Astrocyte (in vitro differentiated cells and primary cell): ENCODE measurements around the gene PRKCD. TPM values are rescaled to one million over a fixed set of nuclear protein-coding genes. Genes with fewer than 3 reads are reported as not detected.

Source experiments
- DNase-seq: peaks from one replicate; pipeline ENCODE4 v3.0.0-alpha.2; 2010; ENCODE audit warnings: low read depth
- FAIRE-seq: peaks from 2 replicates; lab custom pipeline; 2011; peaks lifted over from hg19 to GRCh38; lab: Jason Lieb, UNC
- H2AFZ ChIP-seq: 2 replicates; pipeline ENCODE4 v1.6.0; 2012; ENCODE audit warnings: low read depth, low read length, inconsistent platforms
- H3K27ac ChIP-seq: 2 replicates; pipeline ENCODE4 v1.5.1; 2011; ENCODE audit warnings: low read depth, low read length, inconsistent platforms
- H3K27me3 ChIP-seq: 2 replicates; pipeline ENCODE4 v1.6.0; 2011; ENCODE audit warnings: low read length, inconsistent platforms; ENCODE audit not compliant: insufficient read depth
- H3K36me3 ChIP-seq: 2 replicates; pipeline ENCODE4 v1.5.1; 2011; ENCODE audit warnings: low read length, inconsistent platforms; ENCODE audit not compliant: insufficient read depth
- H3K4me1 ChIP-seq: 2 replicates; pipeline ENCODE4 v1.5.1; 2011; ENCODE audit warnings: low read length, inconsistent platforms; ENCODE audit not compliant: insufficient read depth
- H3K4me2 ChIP-seq: 2 replicates; pipeline ENCODE4 v1.6.0; 2012; ENCODE audit warnings: low read length, inconsistent platforms
- H3K4me3 ChIP-seq: 2 replicates; pipeline ENCODE4 v1.5.1; 2011; ENCODE audit warnings: low read depth, mild to moderate bottlenecking, low read length, inconsistent platforms; ENCODE audit not compliant: insufficient read depth
- H3K79me2 ChIP-seq: 2 replicates; pipeline ENCODE4 v1.6.0; 2012; ENCODE audit warnings: mild to moderate bottlenecking, low read length, inconsistent platforms; ENCODE audit not compliant: insufficient read depth
- H3K9ac ChIP-seq: 2 replicates; pipeline ENCODE4 v1.6.0; 2012; ENCODE audit warnings: mild to moderate bottlenecking, low read length, inconsistent platforms
- H3K9me3 ChIP-seq: 2 replicates; pipeline ENCODE4 v1.5.1; 2012; ENCODE audit warnings: low read depth, mild to moderate bottlenecking, low read length, inconsistent platforms; ENCODE audit not compliant: insufficient read depth
- H4K20me1 ChIP-seq: 2 replicates; pipeline ENCODE4 v1.6.0; 2012; ENCODE audit warnings: low read length, inconsistent platforms; ENCODE audit not compliant: insufficient read depth
- H3K27ac Mint-ChIP-seq: one replicate; pipeline ENCODE4 v1.8.0; 2021; ENCODE audit warnings: mild to moderate bottlenecking, mixed read lengths; ENCODE audit not compliant: unreplicated experiment
- H3K27me3 Mint-ChIP-seq: one replicate; pipeline ENCODE4 v1.8.0; 2021; ENCODE audit warnings: low read depth, mixed read lengths; ENCODE audit not compliant: unreplicated experiment
- H3K36me3 Mint-ChIP-seq: one replicate; pipeline ENCODE4 v1.8.0; 2021; ENCODE audit warnings: low read depth, mixed read lengths; ENCODE audit not compliant: unreplicated experiment
- H3K4me1 Mint-ChIP-seq: one replicate; pipeline ENCODE4 v1.8.0; 2021; ENCODE audit warnings: low read depth, mixed read lengths; ENCODE audit not compliant: unreplicated experiment
- H3K4me3 Mint-ChIP-seq: one replicate; pipeline ENCODE4 v1.8.0; 2021; ENCODE audit warnings: mild to moderate bottlenecking, moderate library complexity, mixed read lengths; ENCODE audit not compliant: unreplicated experiment
- H3K9me3 Mint-ChIP-seq: one replicate; pipeline ENCODE4 v1.8.0; 2021; ENCODE audit warnings: mild to moderate bottlenecking, mixed read lengths; ENCODE audit not compliant: unreplicated experiment
- CTCF ChIP-seq: IDR thresholded peaks from 2 replicates; pipeline ENCODE4 v1.5.1; 2011; ENCODE audit warnings: low read depth, mild to moderate bottlenecking, inconsistent platforms, low read length, moderate library complexity; ENCODE audit not compliant: insufficient read depth
- EZH2 ChIP-seq: IDR thresholded peaks from 2 replicates; pipeline ENCODE4 v1.6.1; 2012; ENCODE audit warnings: mild to moderate bottlenecking, low read length, inconsistent platforms; ENCODE audit not compliant: insufficient read depth
- total RNA-seq: library from RNA; stranded (reverse); gene quantifications from 2 replicates; pipeline ENCODE4 v1.2.1, GENCODE V29; 2021

Gene PRKCD
- total RNA-seq, 1 donor from 2014 or later: 25.4 TPM

- FAIRE-seq (no peak), DNase-seq (no peak)
- H3K4me3 ChIP-seq: no peak overlapping the region
- peaks cover 7% of the 10 kb centered on the region for H3K4me1 ChIP-seq
- H4K20me1 ChIP-seq: peaks cover 47% of the 10 kb centered on the region
- H3K36me3 Mint-ChIP-seq: peaks cover 7% of the 10 kb centered on the region
- no peaks in the 10 kb centered on the region for H3K27me3 ChIP-seq
- H3K4me1 Mint-ChIP-seq: peaks cover 28% of the 10 kb centered on the region
- peaks cover 11% of the 10 kb centered on the region for H3K79me2 ChIP-seq
- no peak overlapping the region for H3K9ac ChIP-seq
- H3K9me3 ChIP-seq: no peaks in the 10 kb centered on the region
- no peaks in the 10 kb centered on the region for H3K36me3 ChIP-seq
- H3K9me3 Mint-ChIP-seq: no peaks in the 10 kb centered on the region
- H3K27ac Mint-ChIP-seq: peak overlapping the region; percentile 66
- no peaks in the 10 kb centered on the region for H3K27me3 Mint-ChIP-seq
- no peak overlapping the region for H2AFZ ChIP-seq
- TF ChIP-seq CTCF (no peak), EZH2 (no peak)
- H3K4me2 ChIP-seq: no peak overlapping the region
- H3K27ac ChIP-seq: no peak overlapping the region
- no peak overlapping the region for H3K4me3 Mint-ChIP-seq
These were observed 11.0 kb downstream of the PRKCD start for GRCh38 chr3:53171827-53172505.

DNA sequence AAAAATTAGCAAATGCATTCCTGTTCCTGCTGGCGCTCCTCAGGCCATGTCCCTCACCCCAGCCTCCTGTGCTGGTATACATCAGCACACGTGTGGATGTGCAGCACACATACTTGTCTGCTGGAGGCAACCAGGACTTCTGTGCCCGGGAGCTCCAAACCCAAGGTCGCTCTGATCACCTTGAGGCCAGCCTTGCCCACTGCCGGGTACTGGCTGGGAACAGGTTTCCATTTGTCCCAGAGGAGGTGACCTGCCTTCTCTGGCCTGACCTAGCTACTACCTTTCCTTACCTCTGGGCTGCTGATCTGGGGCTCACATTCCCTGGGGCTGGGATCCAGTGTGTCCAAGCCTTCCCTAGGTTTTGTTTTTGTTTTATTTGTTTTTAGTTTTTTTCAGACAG is 12.1 kb downstream of the PRKCD start:
- Histone ChIP-seq H4K20me1 (peaks cover 47% of the 10 kb centered on the region), H3K27me3 (no peaks in the 10 kb centered on the region), H3K27ac (no peak overlapping the region), H3K9me3 (no peaks in the 10 kb centered on the region), H3K4me1 (peaks cover 2% of the 10 kb centered on the region), H3K36me3 (no peaks in the 10 kb centered on the region), H2AFZ (no peak overlapping the region), H3K79me2 (peaks cover 8% of the 10 kb centered on the region), H3K9ac (no peak overlapping the region), H3K4me3 (no peak overlapping the region), H3K4me2 (no peak overlapping the region)
- no peak overlapping the region for H3K27ac Mint-ChIP-seq
- TF ChIP-seq EZH2 (no peak), CTCF (no peak)
- no peaks in the 10 kb centered on the region for H3K9me3 Mint-ChIP-seq
- H3K4me3 Mint-ChIP-seq: no peak overlapping the region
- no peak for DNase-seq
- H3K36me3 Mint-ChIP-seq: peaks cover 4% of the 10 kb centered on the region
- FAIRE-seq: no peak
- H3K4me1 Mint-ChIP-seq: peaks cover 23% of the 10 kb centered on the region
- H3K27me3 Mint-ChIP-seq: no peaks in the 10 kb centered on the region
